Stomach (tissue), 9 donors: ENCODE data around the gene RAB31. TPM values are rescaled to one million over a fixed set of nuclear protein-coding genes. Genes with fewer than 3 reads are reported as not detected.
A peak's percentile ranks its signal among the peaks of the same experiment; 100 is the strongest.
"Not testable (repeated sequence)": the region's sequence is repeated elsewhere in the genome, so short reads cannot be mapped to it uniquely, and the experiment has no call there.

Experiments
- DNase-seq, 2 donors: peaks; one replicate each; pipeline versions ENCODE4 v3.0.0 to v3.0.0-alpha.2; 2013 to 2019
- H3K27ac ChIP-seq, 5 donors: fragments of 200-600 bp in 4 of 5; sonication (generic) in 4 of 5; one replicate each; pipeline ENCODE4 v1.5.1; 2013 to 2019; ENCODE audit warnings: mild to moderate bottlenecking in 1 of 5, moderate library complexity in 1 of 5
- H3K27me3 ChIP-seq, 3 donors: fragments of 200-600 bp; sonication (generic); one replicate each; pipeline ENCODE4 v1.5.1; 2017 to 2019; ENCODE audit warnings: mixed run types in 1 of 3
- H3K36me3 ChIP-seq, 4 donors: fragments of 200-600 bp; sonication (generic); 1 replicate in 3 of 4; 2 replicates in 1 of 4; pipeline ENCODE4 v1.5.1; 2016 to 2019
- H3K4me1 ChIP-seq, 4 donors: fragments of 200-600 bp; sonication (generic); one replicate each; pipeline ENCODE4 v1.5.1; 2016 to 2019
- H3K4me3 ChIP-seq, 4 donors: fragments of 200-600 bp; sonication (generic) in 3 of 4; one replicate each; pipeline ENCODE4 v1.5.1; 2016 to 2019; ENCODE audit warnings: mild to moderate bottlenecking in 1 of 4
- H3K9me3 ChIP-seq, 4 donors: fragments of 200-600 bp; sonication (generic); one replicate each; pipeline ENCODE4 v1.5.1; 2016 to 2019
- EP300 ChIP-seq: sonication (generic); formaldehyde crosslinking; IDR thresholded peaks from one replicate; pipeline ENCODE4 v1.6.1; 2017; ENCODE audit warnings: antibody characterized with exemption
- POLR2A ChIP-seq, 4 donors: fragments of 450-650 bp; IDR thresholded peaks; one replicate each; pipeline ENCODE4 v1.6.1; 2016; ENCODE audit warnings: antibody characterized with exemption in 4 of 4, control low read depth in 2 of 4, mild to moderate bottlenecking in 1 of 4, moderate library complexity in 1 of 4
- POLR2AphosphoS5 ChIP-seq, 3 donors: sonication (generic); formaldehyde crosslinking; IDR thresholded peaks; one replicate each; pipeline ENCODE4 v1.6.1; 2016; ENCODE audit warnings: antibody characterized with exemption in 3 of 3
- WGBS, 5 donors: extraction: QIAGEN DNeasy Blood & Tissue Kit in 3 of 5; methylation state at CpG; one replicate each; pipeline versions ENCODE4 v1.1.5 to v1.1.7; 2013 to 2018; 5-methylcytosine and 5-hydroxymethylcytosine counted together
- intact Hi-C: fragments of 100-400 bp; cut with DNase I; formaldehyde crosslinking; loops from one replicate; pipeline ENCODE4 v1.15.1; 2023; ENCODE audit warnings: low total_unique reads
- polyA plus RNA-seq, 3 donors: library from polyadenylated mRNA; stranded (reverse); fragments of 200-250 nt; gene quantifications; one replicate each; pipeline ENCODE4 v1.2.3, GENCODE V29; 2013
- total RNA-seq, 5 donors: library from RNA; depleted of rRNA; stranded (reverse); fragments of >200 nt; gene quantifications; one replicate each; pipeline versions ENCODE4 v1.1.0 to v1.2.3, GENCODE V29; 2014 to 2016
- TF ChIP-seq, protein P1 (sequence below), 7 experiments: fragments of 450-650 bp in 4 of 7; fragments of 200-600 bp in 3 of 7; sonication (generic) in 3 of 7; IDR thresholded peaks; one replicate each; pipeline ENCODE4 v1.5.1; 2016 to 2019; ENCODE audit warnings: antibody characterized with exemption in 7 of 7, control low read depth in 2 of 7, mild to moderate bottlenecking in 1 of 7
- donor health status: healthy with polysubstance abuse.
- donor health status: Bipolar disorder and iron deficiency.
- donor health status: healthy.

RAB31 gene
- total and polyA plus RNA-seq, 8 donors: 10.1 to 65.5 (median 36.8) TPM

DNA sequence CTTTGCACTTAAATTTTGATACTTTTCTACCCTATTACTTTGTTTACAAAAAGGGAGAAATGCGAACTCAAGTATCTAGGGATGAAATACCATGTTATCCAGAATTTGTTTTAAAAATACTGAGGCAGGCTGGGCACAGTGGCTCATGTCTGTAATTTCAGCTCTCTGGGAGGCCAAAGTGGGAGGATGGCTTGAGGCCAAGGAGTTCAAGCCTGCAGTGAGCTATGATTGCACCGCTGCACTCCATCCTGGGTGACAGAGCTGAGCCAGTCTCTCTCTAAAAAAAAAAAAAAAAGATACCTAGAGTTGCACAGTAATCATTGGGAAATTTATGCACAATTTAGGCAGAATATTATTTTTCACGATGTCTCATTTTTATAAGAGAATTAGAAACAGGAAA is 193.3 kb downstream of the RAB31 start:
- TF ChIP-seq POLR2A (IDR thresholded peaks at IDR 0.05): no peak
- TF ChIP-seq EP300: no peak
- TF ChIP-seq, protein P1, sequence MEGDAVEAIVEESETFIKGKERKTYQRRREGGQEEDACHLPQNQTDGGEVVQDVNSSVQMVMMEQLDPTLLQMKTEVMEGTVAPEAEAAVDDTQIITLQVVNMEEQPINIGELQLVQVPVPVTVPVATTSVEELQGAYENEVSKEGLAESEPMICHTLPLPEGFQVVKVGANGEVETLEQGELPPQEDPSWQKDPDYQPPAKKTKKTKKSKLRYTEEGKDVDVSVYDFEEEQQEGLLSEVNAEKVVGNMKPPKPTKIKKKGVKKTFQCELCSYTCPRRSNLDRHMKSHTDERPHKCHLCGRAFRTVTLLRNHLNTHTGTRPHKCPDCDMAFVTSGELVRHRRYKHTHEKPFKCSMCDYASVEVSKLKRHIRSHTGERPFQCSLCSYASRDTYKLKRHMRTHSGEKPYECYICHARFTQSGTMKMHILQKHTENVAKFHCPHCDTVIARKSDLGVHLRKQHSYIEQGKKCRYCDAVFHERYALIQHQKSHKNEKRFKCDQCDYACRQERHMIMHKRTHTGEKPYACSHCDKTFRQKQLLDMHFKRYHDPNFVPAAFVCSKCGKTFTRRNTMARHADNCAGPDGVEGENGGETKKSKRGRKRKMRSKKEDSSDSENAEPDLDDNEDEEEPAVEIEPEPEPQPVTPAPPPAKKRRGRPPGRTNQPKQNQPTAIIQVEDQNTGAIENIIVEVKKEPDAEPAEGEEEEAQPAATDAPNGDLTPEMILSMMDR (IDR thresholded peaks at IDR 0.05): no peak
- TF ChIP-seq POLR2AphosphoS5 (IDR thresholded peaks at IDR 0.05): no peak
- Histone ChIP-seq H3K4me1 (peaks cover 0 to 13% (median 0%) of the 10 kb centered on the region in 4 donors), H3K36me3 (no peaks in the 10 kb centered on the region), H3K27ac (no peak overlapping the region), H3K4me3 (no peak overlapping the region), H3K9me3 (no peaks in the 10 kb centered on the region), H3K27me3 (no peaks in the 10 kb centered on the region)
- no peak for DNase-seq
- WGBS, 5 donors: 57 to 88% (median 73%) methylated on average over 3 of the region's 3 CpGs
- intact Hi-C loops: no loop called here

DNA sequence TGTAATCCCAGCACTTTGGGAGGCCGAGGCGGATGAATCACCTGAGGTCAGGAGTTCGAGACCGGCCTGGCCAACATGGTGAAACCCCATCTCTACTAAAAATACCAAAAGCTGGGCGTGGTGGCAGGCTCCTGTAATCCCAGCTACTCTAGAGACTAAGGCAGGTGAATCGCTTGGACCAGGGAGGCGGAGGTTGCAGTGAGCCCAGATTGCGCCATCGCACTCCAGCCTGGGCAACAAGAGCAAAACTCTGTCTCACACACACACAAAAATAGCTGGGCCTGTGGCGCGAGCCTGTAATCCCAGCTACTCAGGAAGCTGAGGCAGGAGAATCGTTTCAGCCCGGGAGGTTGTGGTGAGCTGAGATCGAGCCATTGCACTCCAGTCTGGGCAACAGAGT is 194.2 kb downstream of the RAB31 start:
- WGBS, 5 donors: 87 to 96% (median 92%) methylated on average over 14 of the region's 14 CpGs
- H3K4me3 ChIP-seq, H3K27ac ChIP-seq, intact Hi-C loops, H3K27me3 ChIP-seq, H3K9me3 ChIP-seq, H3K36me3 ChIP-seq, DNase-seq: not testable (repeated sequence)
- peaks cover 0 to 13% (median 0%) of the 10 kb centered on the region in 4 donors for H3K4me1 ChIP-seq

DNA sequence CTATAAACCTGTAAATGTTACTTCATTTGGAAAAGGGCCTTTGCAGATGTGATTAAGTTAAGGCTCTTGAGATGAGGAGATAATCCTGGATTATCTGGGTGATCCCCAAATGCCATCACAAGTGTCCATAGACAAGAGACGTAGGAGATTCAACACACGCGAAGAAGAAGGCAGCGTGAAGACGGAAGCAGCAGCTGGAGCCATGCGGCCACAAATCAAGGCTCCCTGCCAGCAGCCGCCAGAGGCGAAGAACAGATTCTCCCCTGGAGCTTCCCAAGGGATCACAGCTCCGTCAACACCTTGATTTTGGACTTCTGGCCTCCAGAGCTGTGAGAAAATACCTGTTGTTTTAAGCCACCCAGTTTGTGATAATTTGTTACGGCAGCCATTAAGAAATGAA is 194.7 kb downstream of the RAB31 start:
- TF ChIP-seq EP300: no peak
- TF ChIP-seq POLR2A (IDR thresholded peaks at IDR 0.05): no peak
- TF ChIP-seq POLR2AphosphoS5 (IDR thresholded peaks at IDR 0.05): no peak
- TF ChIP-seq, protein P1 (IDR thresholded peaks at IDR 0.05): no peak
- intact Hi-C loops: no loop called here
- H3K9me3 ChIP-seq: no peaks in the 10 kb centered on the region
- H3K4me3 ChIP-seq: no peak overlapping the region
- WGBS, 5 donors: 76 to 86% (median 80%) methylated on average over 10 of the region's 10 CpGs
- H3K27ac ChIP-seq: no peak overlapping the region
- H3K4me1 ChIP-seq: peaks cover 0 to 13% (median 0%) of the 10 kb centered on the region in 4 donors
- no peak for DNase-seq
- no peaks in the 10 kb centered on the region for H3K27me3 ChIP-seq
- H3K36me3 ChIP-seq: no peaks in the 10 kb centered on the region

DNA sequence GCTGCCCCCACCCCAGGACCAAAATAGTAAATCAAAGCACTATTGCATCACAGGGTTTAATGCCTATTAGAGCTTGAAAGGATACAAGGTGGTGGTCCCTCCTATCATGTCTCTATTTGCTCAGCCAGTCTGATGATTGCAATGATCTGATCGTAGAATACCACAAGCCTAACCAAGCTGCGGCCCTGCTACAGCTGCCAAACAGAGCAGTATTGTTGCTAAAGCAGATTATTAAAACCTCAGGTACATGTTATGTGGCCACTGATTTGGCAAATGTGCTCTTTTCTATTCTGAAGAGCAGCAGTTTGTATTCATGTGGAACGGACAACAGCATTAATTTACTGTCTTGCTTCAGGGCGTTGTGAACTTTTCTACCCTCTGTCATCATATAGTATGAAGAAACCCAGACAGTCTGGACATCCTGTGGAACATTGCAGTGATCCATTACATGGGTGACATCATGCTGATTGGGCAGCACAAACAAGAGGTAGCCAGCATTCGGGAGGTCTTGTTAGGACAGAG is 197.4 kb downstream of the RAB31 start:
- no peaks in the 10 kb centered on the region for H3K36me3 ChIP-seq
- DNase-seq: no peak
- no peaks in the 10 kb centered on the region for H3K9me3 ChIP-seq
- WGBS, 5 donors: 48 to 73% (median 71%) methylated on average over 5 of the region's 5 CpGs
- intact Hi-C loops: no loop called here
- peaks cover 0 to 13% (median 0%) of the 10 kb centered on the region in 4 donors for H3K4me1 ChIP-seq
- H3K27ac ChIP-seq: no peak overlapping the region
- peak in 1 of 3 donors; percentile 51 for TF ChIP-seq POLR2AphosphoS5 (IDR thresholded peaks at IDR 0.05)
- TF ChIP-seq EP300: no peak
- no peaks in the 10 kb centered on the region for H3K27me3 ChIP-seq
- no peak overlapping the region for H3K4me3 ChIP-seq

DNA sequence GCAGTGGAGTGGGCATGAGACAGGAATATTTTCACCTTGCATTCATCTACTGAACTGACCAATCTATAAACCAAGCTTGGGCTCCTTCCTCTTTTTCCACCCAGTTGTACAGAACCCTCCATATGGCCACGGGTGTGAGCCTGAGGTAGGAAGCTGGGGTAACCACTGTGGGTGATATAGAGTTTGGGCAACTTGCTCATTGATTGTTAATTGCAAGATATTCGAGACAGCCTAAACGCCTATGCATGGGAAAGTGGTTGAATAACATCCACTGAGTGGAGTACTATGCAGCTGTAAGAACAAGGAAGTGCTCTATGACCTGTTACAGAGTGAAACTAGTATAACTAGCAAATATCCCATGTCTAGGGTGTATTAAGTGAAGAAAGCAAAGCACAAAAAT is 198.4 kb downstream of the RAB31 start:
- intact Hi-C loops: no loop called here
- WGBS, 5 donors: 75 to 88% (median 83%) methylated on average over 3 of the region's 3 CpGs
- Histone ChIP-seq H3K4me3 (no peak overlapping the region), H3K36me3 (no peaks in the 10 kb centered on the region), H3K27ac (no peak overlapping the region), H3K9me3 (no peaks in the 10 kb centered on the region), H3K27me3 (no peaks in the 10 kb centered on the region), H3K4me1 (peaks cover 0 to 7% (median 0%) of the 10 kb centered on the region in 4 donors)
- no peak for DNase-seq
- no peak for TF ChIP-seq POLR2A (IDR thresholded peaks at IDR 0.05)
- TF ChIP-seq POLR2AphosphoS5 (IDR thresholded peaks at IDR 0.05): no peak
- TF ChIP-seq EP300: no peak
- TF ChIP-seq, protein P1 (IDR thresholded peaks at IDR 0.05): no peak
